Right atrium auricular region (tissue), 2 donors: ENCODE results near the gene SLC2A14. TPM values are rescaled to one million over a fixed set of nuclear protein-coding genes. Genes with fewer than 3 reads are reported as not detected.
"Not testable (repeated sequence)": the region's sequence is repeated elsewhere in the genome, so short reads cannot be mapped to it uniquely, and the experiment has no call there.

Experiments
- DNase-seq: peaks from one replicate; pipeline ENCODE4 v3.0.0-alpha.2; 2019; ENCODE audit warnings: low spot score
- H3K27ac ChIP-seq, 2 donors: fragments of 200-600 bp; sonication (generic); 1 replicate in 1 of 2; 2 replicates in 1 of 2; pipeline ENCODE4 v1.5.1; 2016 to 2019
- H3K27me3 ChIP-seq, 2 donors: fragments of 200-600 bp; sonication (generic); one replicate each; pipeline versions ENCODE4 v1.5.1 to v1.6.0; 2017 to 2019
- H3K36me3 ChIP-seq: fragments of 200-600 bp; sonication (generic); one replicate; pipeline ENCODE4 v1.5.1; 2016
- H3K4me1 ChIP-seq, 2 donors: fragments of 200-600 bp; sonication (generic); one replicate each; pipeline versions ENCODE4 v1.5.1 to v1.6.0; 2017 to 2019
- H3K4me3 ChIP-seq, 2 donors: fragments of 200-600 bp; sonication (generic); 1 replicate in 1 of 2; 2 replicates in 1 of 2; pipeline ENCODE4 v1.5.1; 2017 to 2019; ENCODE audit warnings: mild to moderate bottlenecking in 1 of 2, moderate library complexity in 1 of 2
- H3K9me3 ChIP-seq, 2 donors: fragments of 200-600 bp; sonication (generic); one replicate each; pipeline ENCODE4 v1.5.1; 2019
- total RNA-seq, 2 donors: library from RNA; depleted of rRNA; stranded (reverse); fragments of >200 nt; gene quantifications; one replicate each; pipeline ENCODE4 v1.1.0, GENCODE V29; 2016
- TF ChIP-seq, protein P1 (sequence below), 2 donors: fragments of 200-600 bp; sonication (generic); IDR thresholded peaks; one replicate each; pipeline ENCODE4 v1.5.1; 2019; ENCODE audit warnings: antibody characterized with exemption in 2 of 2

The SLC2A14 gene
- total RNA-seq, 2 donors from 2014 or later, result not detected

DNA sequence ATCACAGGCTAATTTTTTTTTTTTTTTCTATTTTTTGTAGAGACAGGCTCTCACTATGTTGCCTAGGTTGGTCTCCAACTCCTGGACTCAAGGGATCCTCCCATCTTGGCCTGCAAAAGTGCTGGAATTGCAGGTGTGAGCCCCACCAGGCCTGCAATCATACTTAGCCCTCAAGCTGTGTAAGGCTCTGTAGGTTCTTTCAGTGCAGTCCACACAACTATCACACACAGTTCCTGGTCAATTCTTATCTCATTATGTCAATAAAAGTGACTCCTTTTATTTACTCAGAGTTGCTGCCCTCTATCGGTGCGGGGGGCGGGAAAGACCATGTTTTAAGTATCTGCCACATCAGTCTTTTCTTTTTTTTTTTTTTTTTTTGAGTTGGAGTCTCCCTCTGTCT lies 34.3 kb upstream of the SLC2A14 start:
- TF ChIP-seq, protein P1, sequence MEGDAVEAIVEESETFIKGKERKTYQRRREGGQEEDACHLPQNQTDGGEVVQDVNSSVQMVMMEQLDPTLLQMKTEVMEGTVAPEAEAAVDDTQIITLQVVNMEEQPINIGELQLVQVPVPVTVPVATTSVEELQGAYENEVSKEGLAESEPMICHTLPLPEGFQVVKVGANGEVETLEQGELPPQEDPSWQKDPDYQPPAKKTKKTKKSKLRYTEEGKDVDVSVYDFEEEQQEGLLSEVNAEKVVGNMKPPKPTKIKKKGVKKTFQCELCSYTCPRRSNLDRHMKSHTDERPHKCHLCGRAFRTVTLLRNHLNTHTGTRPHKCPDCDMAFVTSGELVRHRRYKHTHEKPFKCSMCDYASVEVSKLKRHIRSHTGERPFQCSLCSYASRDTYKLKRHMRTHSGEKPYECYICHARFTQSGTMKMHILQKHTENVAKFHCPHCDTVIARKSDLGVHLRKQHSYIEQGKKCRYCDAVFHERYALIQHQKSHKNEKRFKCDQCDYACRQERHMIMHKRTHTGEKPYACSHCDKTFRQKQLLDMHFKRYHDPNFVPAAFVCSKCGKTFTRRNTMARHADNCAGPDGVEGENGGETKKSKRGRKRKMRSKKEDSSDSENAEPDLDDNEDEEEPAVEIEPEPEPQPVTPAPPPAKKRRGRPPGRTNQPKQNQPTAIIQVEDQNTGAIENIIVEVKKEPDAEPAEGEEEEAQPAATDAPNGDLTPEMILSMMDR (IDR thresholded peaks at IDR 0.05), result no peak
- H3K27ac ChIP-seq, result no peak overlapping the region
- H3K4me3 ChIP-seq, result no peak overlapping the region
- no peaks in the 10 kb centered on the region for H3K9me3 ChIP-seq
- H3K36me3 ChIP-seq, result no peaks in the 10 kb centered on the region
- no peaks in the 10 kb centered on the region for H3K27me3 ChIP-seq
- no peak for DNase-seq
- H3K4me1 ChIP-seq, result no peaks in the 10 kb centered on the region

DNA sequence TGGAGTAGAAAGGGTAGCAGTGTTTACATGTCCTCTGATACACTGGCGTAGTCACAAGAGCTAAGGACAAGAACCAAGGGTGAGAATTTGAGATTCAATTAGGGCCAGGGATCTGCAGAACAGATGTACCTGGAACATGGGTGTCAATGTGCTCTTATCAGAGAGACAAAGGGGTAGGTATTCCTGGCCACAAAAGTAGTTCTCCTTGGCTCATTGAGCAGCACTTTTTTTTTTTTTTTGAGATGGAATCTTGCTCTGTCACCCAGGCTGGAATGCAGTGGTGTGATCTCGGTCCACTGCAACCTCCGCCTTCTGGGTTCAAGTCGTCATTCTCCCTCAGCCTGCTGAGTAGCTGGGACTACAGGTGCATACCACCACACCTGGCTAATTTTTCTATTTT lies 33.6 kb upstream of the SLC2A14 start:
- H3K9me3 ChIP-seq, H3K27me3 ChIP-seq, H3K36me3 ChIP-seq, DNase-seq, H3K4me1 ChIP-seq, H3K4me3 ChIP-seq, H3K27ac ChIP-seq: not testable (repeated sequence)

DNA sequence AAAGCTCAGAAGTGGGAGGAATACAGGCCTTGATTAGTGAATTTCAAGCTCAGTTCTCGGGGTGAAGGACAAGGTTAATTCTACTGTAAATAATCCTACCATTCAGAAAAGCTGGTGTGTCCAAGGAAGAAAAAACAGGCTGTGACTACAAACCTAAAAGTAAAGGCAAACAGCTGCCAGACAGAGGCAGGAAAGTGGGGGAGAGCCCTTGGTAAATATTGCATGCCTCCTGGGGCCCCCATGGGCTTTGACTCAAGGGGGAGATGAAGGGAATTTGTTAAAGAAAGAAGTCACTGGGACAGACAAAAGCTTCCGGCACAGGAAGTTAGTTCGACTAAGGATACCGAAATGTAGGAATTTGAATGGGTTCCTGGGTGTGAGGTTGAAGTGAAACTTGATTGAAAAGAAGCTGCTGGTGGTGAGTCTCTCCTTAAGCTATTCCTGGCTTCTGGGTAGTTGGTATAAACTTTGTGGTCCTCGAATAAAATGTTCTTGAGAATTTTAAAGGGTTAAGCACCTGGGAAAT lies 32.9 kb upstream of the SLC2A14 start:
- not testable (repeated sequence) for H3K9me3 ChIP-seq, H3K4me3 ChIP-seq, H3K36me3 ChIP-seq, DNase-seq, H3K27ac ChIP-seq, H3K4me1 ChIP-seq, H3K27me3 ChIP-seq

DNA sequence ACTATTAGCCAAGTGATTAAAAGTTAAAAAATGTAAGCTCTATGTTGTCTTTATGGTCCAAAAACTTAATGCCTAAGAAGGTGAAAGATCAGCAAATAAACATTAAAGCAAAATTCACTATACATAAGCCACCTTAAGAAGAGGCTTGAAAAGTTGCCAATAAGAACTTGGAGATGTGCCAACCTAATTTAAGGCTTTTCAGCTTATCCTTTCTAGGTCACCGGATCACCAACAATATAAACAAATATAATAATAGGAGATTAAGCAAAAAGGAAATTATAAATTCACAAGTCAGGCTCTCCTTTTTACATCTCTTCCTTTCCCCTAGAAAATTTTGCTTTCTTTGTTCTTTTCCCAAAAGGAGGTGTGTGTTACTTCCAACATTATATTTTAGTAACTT lies 32.4 kb upstream of the SLC2A14 start:
- no peak overlapping the region for H3K27ac ChIP-seq
- H3K36me3 ChIP-seq, result no peaks in the 10 kb centered on the region
- no peaks in the 10 kb centered on the region for H3K27me3 ChIP-seq
- no peaks in the 10 kb centered on the region for H3K9me3 ChIP-seq
- no peak for DNase-seq
- H3K4me1 ChIP-seq, result no peaks in the 10 kb centered on the region
- H3K4me3 ChIP-seq, result no peak overlapping the region
- TF ChIP-seq, protein P1 (IDR thresholded peaks at IDR 0.05), result no peak

DNA sequence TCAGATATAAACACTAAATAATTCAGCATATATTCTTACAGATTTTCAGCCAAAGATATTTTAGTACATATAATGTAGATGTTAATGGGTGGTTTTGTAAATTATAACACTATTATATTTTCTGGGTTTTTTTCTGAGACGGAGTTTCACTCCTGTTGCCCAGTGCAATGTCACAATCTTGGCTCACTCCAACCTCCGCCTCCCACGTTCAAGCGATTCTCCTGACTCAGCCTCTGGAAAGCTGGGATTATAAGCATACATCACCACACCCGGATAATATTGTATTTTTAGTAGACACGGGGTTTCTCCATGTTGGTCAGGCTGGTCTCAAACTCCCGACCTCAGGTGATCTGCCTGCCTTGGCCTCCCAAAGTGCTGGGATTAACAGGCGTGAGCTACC lies 29.7 kb upstream of the SLC2A14 start:
- not testable (repeated sequence) for H3K27ac ChIP-seq, H3K9me3 ChIP-seq, H3K36me3 ChIP-seq, H3K4me1 ChIP-seq, H3K27me3 ChIP-seq, DNase-seq, H3K4me3 ChIP-seq

DNA sequence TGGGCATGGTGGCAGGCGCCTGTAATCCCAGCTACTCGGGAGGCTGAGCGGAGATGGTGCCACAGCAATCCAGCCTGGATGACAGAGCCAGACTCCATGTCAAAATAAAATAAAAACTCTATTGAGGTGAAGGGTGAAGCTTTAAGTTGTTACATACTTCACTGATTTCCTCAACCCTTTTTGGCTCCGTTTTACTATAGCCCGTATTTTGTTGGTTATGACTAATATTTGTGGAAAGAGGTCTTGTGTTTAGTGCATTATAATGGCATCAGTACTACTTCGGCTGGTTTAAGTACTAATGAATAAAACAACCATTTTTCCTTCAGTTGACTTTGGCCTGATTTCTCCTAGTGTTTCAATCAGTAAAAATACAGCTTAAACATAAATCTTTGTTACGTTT lies 27.0 kb upstream of the SLC2A14 start:
- Histone ChIP-seq H3K27ac (no peak overlapping the region), H3K27me3 (no peaks in the 10 kb centered on the region)

DNA sequence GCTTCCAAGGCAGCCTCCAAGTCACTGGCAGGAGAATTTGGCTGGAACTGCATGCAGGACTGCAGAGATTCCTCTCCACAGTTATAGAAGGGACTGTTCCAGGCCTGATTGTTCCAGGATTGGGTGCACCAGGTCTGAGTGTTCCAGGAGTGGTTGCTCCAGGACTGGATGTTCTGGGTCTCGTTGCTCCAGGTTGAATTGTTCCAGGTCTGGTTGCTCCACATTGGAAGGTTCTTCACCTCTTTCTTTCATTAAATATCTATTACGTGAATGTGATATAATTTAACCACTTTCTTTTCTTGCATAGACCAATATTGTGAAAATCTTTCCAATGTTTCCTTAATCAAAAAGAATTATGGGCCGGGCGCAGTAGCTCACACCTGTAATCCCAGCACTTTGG lies 24.0 kb upstream of the SLC2A14 start:
- not testable (repeated sequence) for DNase-seq, H3K27me3 ChIP-seq, H3K27ac ChIP-seq, H3K9me3 ChIP-seq, H3K4me1 ChIP-seq, H3K4me3 ChIP-seq, H3K36me3 ChIP-seq

More for the DNA sequence above, 27.0 kb upstream of the SLC2A14 start:
- Histone ChIP-seq H3K36me3 (no peaks in the 10 kb centered on the region), H3K9me3 (no peaks in the 10 kb centered on the region), H3K4me1 (no peaks in the 10 kb centered on the region), H3K4me3 (no peak overlapping the region)
- no peak for DNase-seq
- TF ChIP-seq, protein P1 (IDR thresholded peaks at IDR 0.05), result no peak

DNA sequence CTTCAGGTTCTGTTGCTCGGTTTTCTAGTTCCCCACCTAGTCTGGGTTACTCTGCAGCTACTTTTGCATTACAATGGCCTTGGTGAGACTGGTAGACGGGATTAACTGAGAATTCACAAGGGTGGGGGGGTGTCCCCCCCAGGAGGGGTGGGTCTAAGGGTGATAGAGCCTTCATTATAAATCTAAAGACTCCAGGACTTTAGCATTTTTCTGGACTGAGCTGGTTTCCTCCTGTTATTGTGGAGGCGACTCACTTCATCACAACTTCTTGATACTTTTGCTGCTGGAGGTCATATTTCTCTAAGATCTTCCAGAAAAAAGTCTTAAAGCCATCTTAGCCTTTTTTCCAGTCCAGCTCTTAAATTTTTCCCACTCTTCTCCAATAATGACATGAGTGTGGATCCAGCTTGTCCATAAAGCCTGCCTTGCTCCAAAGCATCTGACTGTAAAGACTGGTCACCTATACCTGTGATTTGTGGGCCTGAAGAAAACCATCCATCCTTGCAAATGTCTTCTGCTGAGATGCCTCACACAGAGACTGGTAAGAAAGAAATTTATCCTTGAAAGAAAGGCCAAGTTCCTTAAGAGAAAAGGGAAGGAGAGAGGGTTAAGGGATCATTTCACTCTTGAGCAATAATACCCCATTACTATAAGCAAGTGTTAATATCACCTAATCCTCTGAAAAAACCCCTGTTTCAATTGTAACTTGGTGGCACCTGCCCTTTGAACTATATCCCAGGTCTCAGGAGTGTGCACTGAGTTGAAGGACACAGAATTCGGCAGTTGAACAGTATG lies 19.7 kb upstream of the SLC2A14 start:
- no peak overlapping the region for H3K27ac ChIP-seq
- no peaks in the 10 kb centered on the region for H3K9me3 ChIP-seq
- no peaks in the 10 kb centered on the region for H3K27me3 ChIP-seq
- no peaks in the 10 kb centered on the region for H3K4me1 ChIP-seq
- TF ChIP-seq, protein P1 (IDR thresholded peaks at IDR 0.05), result no peak
- DNase-seq, result no peak
- H3K36me3 ChIP-seq, result no peaks in the 10 kb centered on the region
- H3K4me3 ChIP-seq, result no peak overlapping the region
